ENCODE data around the gene FAM8A1. TPM values are rescaled to one million over a fixed set of nuclear protein-coding genes. Genes with fewer than 3 reads are reported as not detected.

FAM8A1 gene
- total and polyA plus RNA-seq, 7 donors, result 10.2 to 47.2 (median 17.4) TPM

DNA sequence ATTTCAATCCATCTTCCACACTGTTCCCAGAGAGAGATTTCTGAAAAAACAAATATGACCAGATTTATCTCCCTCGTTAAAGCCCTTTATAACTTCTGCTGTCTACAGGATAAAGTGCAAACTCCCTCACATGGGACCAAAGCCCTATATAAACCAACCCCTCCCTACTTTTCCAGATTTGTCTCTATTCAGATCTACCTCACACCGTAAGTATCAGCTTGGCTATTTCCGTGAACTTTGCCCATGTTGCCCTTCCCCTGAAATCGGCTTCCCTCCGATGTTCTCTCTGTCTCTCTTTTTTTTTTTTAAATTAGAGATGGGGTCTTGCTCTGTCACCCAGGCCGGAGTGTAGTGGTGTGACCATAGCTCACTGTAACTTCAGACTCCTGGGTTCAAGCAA is 12.1 kb upstream of the FAM8A1 start:
- intact Hi-C loops (cut with DNase I), result loop anchor here in 1 of 2 donors (10.0 kb wide), 1 partner anchor 217 kb away; no protein-coding TSS in a partner anchor
- Histone ChIP-seq H3K36me3 (ENCODE audit: insufficient read depth in 1 of 2, low read depth in 1 of 2) (no peaks in the 10 kb centered on the region), H3K27ac (no peak overlapping the region), H3K4me1 (peaks cover 10% of the 10 kb centered on the region), H3K4me3 (no peak overlapping the region), H3K27me3 (ENCODE audit: insufficient read depth in 3 of 3, low read length in 2 of 3) (no peaks in the 10 kb centered on the region), H3K9me3 (no peaks in the 10 kb centered on the region)
- TF ChIP-seq CTCF (IDR thresholded peaks at IDR 0.05), result no peak
- no peak for DNase-seq
- WGBS, 3 donors, result 88 to 92% (median 91%) methylated on average over 6 of the region's 6 CpGs
- no peak for ATAC-seq

DNA sequence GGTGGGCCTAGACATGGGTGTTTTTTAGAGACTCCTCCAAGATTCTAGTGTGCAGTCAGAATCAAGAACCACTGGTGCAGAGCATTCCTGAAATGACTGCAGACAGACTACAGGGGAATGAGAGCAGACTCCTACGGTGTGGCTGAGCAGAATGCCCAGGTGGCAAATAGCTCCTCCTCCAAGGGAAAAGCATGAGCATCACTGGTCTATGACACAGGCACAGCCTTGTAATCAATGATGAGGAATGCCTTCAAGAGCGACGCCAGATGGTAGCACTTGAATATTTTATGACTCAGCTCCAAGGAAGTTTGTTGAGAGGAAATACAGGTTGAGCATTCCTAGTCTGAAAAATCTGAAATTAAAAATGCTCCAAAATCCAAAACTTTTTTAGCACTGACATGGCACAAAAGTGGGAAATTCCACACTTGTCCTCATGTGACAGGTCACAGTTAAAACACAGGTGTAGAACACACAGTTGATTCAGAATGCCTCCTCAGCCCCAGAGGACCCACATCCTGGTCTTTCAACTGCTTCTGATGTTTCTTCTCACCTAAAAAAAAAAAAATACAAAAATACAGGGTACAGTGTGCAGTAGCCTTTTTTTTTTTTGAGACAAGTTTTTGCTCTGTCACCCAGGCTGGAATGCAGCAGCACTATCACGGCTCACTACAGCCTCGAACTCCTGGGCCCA is 10.6 kb upstream of the FAM8A1 start:
- H3K36me3 ChIP-seq (ENCODE audit: insufficient read depth in 1 of 2, low read depth in 1 of 2), result no peaks in the 10 kb centered on the region
- no peaks in the 10 kb centered on the region for H3K4me1 ChIP-seq
- no peak for TF ChIP-seq CTCF (IDR thresholded peaks at IDR 0.05)
- H3K27ac ChIP-seq, result no peak overlapping the region
- H3K4me3 ChIP-seq, result no peak overlapping the region
- no peak for DNase-seq
- no peak for ATAC-seq
- intact Hi-C loops (cut with DNase I), result loop anchor here in 1 of 2 donors (10.0 kb wide), 1 partner anchor 215 kb away; no protein-coding TSS in a partner anchor
- H3K27me3 ChIP-seq (ENCODE audit: insufficient read depth in 3 of 3, low read length in 2 of 3), result no peaks in the 10 kb centered on the region
- 79 to 85% (median 81%) methylated on average over 5 of the region's 5 CpGs for WGBS, 3 donors
- H3K9me3 ChIP-seq, result no peaks in the 10 kb centered on the region

DNA sequence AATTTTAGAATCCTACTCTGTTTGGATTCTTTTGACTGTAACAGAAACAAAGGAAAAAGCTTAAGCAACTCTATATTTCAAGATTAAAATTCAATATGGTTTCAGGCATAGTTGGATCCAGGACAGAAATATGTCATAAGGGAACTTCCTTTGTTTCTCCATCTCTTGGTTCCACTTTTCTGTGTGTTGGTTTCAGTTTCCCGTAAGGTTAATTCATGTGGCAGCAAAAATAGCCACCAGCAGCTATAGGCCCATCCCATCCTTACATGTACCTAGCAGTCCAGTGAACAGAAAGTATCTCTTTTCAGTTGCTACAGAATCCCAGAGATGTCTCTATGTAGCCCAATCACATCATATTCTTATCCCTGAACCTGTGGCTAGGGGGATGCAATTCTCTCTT is 8.8 kb upstream of the FAM8A1 start:
- ATAC-seq (no peak), DNase-seq (no peak)
- H3K27me3 ChIP-seq (ENCODE audit: insufficient read depth in 3 of 3, low read length in 2 of 3), result no peaks in the 10 kb centered on the region
- intact Hi-C loops (cut with DNase I), result no loop called here
- no peak for TF ChIP-seq CTCF (IDR thresholded peaks at IDR 0.05)
- no peak overlapping the region for H3K4me3 ChIP-seq
- H3K4me1 ChIP-seq, result no peaks in the 10 kb centered on the region
- no peaks in the 10 kb centered on the region for H3K36me3 ChIP-seq (ENCODE audit: insufficient read depth in 1 of 2, low read depth in 1 of 2)
- WGBS, 3 donors, result 81 to 84% (median 82%) methylated on average over 1 of the region's 1 CpG
- H3K27ac ChIP-seq, result no peak overlapping the region
- H3K9me3 ChIP-seq, result no peaks in the 10 kb centered on the region

DNA sequence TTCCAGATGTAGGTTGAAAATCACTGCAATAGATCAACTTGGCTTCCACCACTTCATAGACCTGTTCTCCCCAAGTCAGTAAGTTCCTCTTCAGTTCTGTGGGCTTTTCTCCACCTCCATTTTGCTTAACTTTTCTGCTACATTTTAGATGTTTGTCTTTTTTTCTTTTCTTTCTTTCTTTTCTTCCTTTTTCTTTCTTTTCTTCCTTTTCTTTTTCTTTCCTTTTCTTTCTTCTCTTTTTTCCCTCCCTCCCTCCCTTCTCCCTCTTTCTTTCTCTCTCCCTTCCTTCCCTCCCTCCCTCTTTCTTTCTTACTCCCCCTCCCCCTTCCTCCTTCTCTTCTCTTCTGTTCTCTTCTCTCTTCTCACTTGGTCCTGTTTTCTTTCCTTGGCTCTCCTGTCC is 6.9 kb upstream of the FAM8A1 start:
- Histone ChIP-seq H3K9me3 (no peaks in the 10 kb centered on the region), H3K36me3 (ENCODE audit: insufficient read depth in 1 of 2, low read depth in 1 of 2) (no peaks in the 10 kb centered on the region), H3K27ac (no peak overlapping the region), H3K4me3 (no peak overlapping the region), H3K27me3 (ENCODE audit: insufficient read depth in 3 of 3, low read length in 2 of 3) (no peaks in the 10 kb centered on the region), H3K4me1 (no peaks in the 10 kb centered on the region)
- intact Hi-C loops (cut with DNase I), result no loop called here
- ATAC-seq (no peak), DNase-seq (no peak)
- no peak for TF ChIP-seq CTCF (IDR thresholded peaks at IDR 0.05)

DNA sequence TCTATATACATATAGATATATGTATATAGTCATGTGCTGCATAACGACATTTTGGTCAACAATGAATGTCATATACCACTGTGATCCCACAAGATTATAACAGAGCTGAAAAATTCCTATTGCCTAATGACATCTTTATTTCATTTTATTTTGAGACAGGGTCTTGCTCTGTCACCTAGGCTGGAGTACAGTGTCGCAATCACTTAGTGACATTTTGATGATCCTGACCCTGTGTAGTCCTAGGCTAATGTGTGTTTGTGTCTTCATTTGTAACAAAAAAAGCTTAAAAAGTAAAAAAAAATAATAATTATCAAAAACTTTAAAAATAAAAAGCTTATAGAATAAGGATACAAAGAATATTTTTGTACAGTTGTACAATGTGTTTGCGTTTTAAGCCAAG is 4.0 kb upstream of the FAM8A1 start:
- H3K4me3 ChIP-seq, result no peak overlapping the region
- no peaks in the 10 kb centered on the region for H3K36me3 ChIP-seq (ENCODE audit: insufficient read depth in 1 of 2, low read depth in 1 of 2)
- DNase-seq (no peak), ATAC-seq (no peak)
- 92 to 94% (median 93%) methylated on average over 3 of the region's 3 CpGs for WGBS, 3 donors
- intact Hi-C loops (cut with DNase I), result no loop called here
- no peaks in the 10 kb centered on the region for H3K9me3 ChIP-seq
- H3K4me1 ChIP-seq, result no peaks in the 10 kb centered on the region
- H3K27me3 ChIP-seq (ENCODE audit: insufficient read depth in 3 of 3, low read length in 2 of 3), result no peaks in the 10 kb centered on the region
- no peak for TF ChIP-seq CTCF (IDR thresholded peaks at IDR 0.05)
- H3K27ac ChIP-seq, result no peak overlapping the region

Measured in psoas muscle (tissue), 8 donors.